Measurements from ENCODE around the gene LSM12. TPM values are rescaled to one million over a fixed set of nuclear protein-coding genes. Genes with fewer than 3 reads are reported as not detected.

Gene LSM12
- total RNA-seq, 4 donors from 2014 or later: 24.5 to 49.8 (median 37.1) TPM

- peaks cover 5 to 9% of the 10 kb centered on the region in 2 donors for H3K4me1 ChIP-seq
- intact Hi-C loops (cut with DNase I; ENCODE audit: low total_unique reads): no loop called here
- no peaks in the 10 kb centered on the region for H3K36me3 ChIP-seq
- H3K27ac ChIP-seq: peak overlapping the region; percentile 80 to 91
- H3K9me3 ChIP-seq: no peaks in the 10 kb centered on the region
- no peak overlapping the region for H3K4me3 ChIP-seq
- TF ChIP-seq POLR2A (IDR thresholded peaks at IDR 0.05): no peak
- no peak for TF ChIP-seq CTCF (IDR thresholded peaks at IDR 0.05)
- no peaks in the 10 kb centered on the region for H3K27me3 ChIP-seq
- DNase-seq: no peak
Measured at GRCh38 chr17:44094701-44095387, 28.4 kb upstream of the LSM12 start.

GRCh38 chr17:44093231-44093900 is 26.9 kb upstream of the LSM12 start:
- H3K36me3 ChIP-seq: no peaks in the 10 kb centered on the region

GRCh38 chr17:44092051-44092450 is 25.6 kb upstream of the LSM12 start:
- Histone ChIP-seq H3K27ac (no peak overlapping the region), H3K36me3 (no peaks in the 10 kb centered on the region), H3K4me1 (peaks cover 5 to 9% of the 10 kb centered on the region in 2 donors), H3K9me3 (no peaks in the 10 kb centered on the region), H3K27me3 (no peaks in the 10 kb centered on the region), H3K4me3 (no peak overlapping the region)
- intact Hi-C loops (cut with DNase I; ENCODE audit: low total_unique reads): no loop called here
- no peak for DNase-seq
- TF ChIP-seq CTCF (IDR thresholded peaks at IDR 0.05): no peak

More at GRCh38 chr17:44093231-44093900, 26.9 kb upstream of the LSM12 start:
- Histone ChIP-seq H3K4me1 (peaks cover 5 to 9% of the 10 kb centered on the region in 2 donors), H3K9me3 (no peaks in the 10 kb centered on the region), H3K27me3 (no peaks in the 10 kb centered on the region), H3K4me3 (no peak overlapping the region), H3K27ac (no peak overlapping the region)
- intact Hi-C loops (cut with DNase I; ENCODE audit: low total_unique reads): no loop called here
- TF ChIP-seq CTCF (IDR thresholded peaks at IDR 0.05): no peak
- TF ChIP-seq POLR2A (IDR thresholded peaks at IDR 0.05): no peak
- no peak for DNase-seq

GRCh38 chr17:44091200-44091997 is 24.9 kb upstream of the LSM12 start:
- H3K27me3 ChIP-seq: no peaks in the 10 kb centered on the region
- no peak overlapping the region for H3K4me3 ChIP-seq
- intact Hi-C loops (cut with DNase I; ENCODE audit: low total_unique reads): no loop called here
- no peak overlapping the region for H3K27ac ChIP-seq
- H3K4me1 ChIP-seq: peaks cover 5 to 7% of the 10 kb centered on the region in 2 donors
- no peaks in the 10 kb centered on the region for H3K9me3 ChIP-seq
- TF ChIP-seq POLR2A (IDR thresholded peaks at IDR 0.05) (no peak), CTCF (IDR thresholded peaks at IDR 0.05) (no peak)
- no peaks in the 10 kb centered on the region for H3K36me3 ChIP-seq
- no peak for DNase-seq

GRCh38 chr17:44088254-44088653 is 21.8 kb upstream of the LSM12 start:
- no peaks in the 10 kb centered on the region for H3K27me3 ChIP-seq
- no peak overlapping the region for H3K4me3 ChIP-seq
- no peaks in the 10 kb centered on the region for H3K9me3 ChIP-seq
- TF ChIP-seq POLR2A (IDR thresholded peaks at IDR 0.05) (no peak), CTCF (IDR thresholded peaks at IDR 0.05) (no peak)
- no peak overlapping the region for H3K27ac ChIP-seq
- DNase-seq: no peak
- intact Hi-C loops (cut with DNase I; ENCODE audit: low total_unique reads): no loop called here
- H3K4me1 ChIP-seq: no peaks in the 10 kb centered on the region
- no peaks in the 10 kb centered on the region for H3K36me3 ChIP-seq

All from uterus (tissue), 4 donors.